Measurements from ENCODE around the gene ZBTB8OS. TPM values are rescaled to one million over a fixed set of nuclear protein-coding genes. Genes with fewer than 3 reads are reported as not detected.

ZBTB8OS gene
- total and polyA plus RNA-seq, 9 of the 15 experiments (the other 6 are each of a cell fraction or from before 2014, with no cell fraction given): 54.8 to 230 (median 107) TPM

GRCh38 chr1:32650248-32650751 lies at the start of gene ZBTB8OS (continued):
- no peak; the same call in 1 of the 2 replicates for TF ChIP-seq STAT6 (CRISPR knock-in tag; IDR thresholded peaks at IDR 0.05)
- TF ChIP-seq ZNF384 (IDR thresholded peaks at IDR 0.05; ENCODE audit: low read depth, low read length): 0 out of 2 replicates have a peak, but pooled peaks have one; percentile 14
- no peak for TF ChIP-seq MED1 (CRISPR knock-in tag; IDR thresholded peaks at IDR 0.05; ENCODE audit: borderline replicate concordance)
- no peak for TF ChIP-seq COPS2 (conservative IDR thresholded peaks at IDR 0.05)
- no peak for TF ChIP-seq SMAD2 (IDR thresholded peaks at IDR 0.05; ENCODE audit: low read depth, low read length)
- peak; percentile 97 for TF ChIP-seq GABPB1 (CRISPR knock-in tag; IDR thresholded peaks at IDR 0.05)
- TF ChIP-seq, protein P1, sequence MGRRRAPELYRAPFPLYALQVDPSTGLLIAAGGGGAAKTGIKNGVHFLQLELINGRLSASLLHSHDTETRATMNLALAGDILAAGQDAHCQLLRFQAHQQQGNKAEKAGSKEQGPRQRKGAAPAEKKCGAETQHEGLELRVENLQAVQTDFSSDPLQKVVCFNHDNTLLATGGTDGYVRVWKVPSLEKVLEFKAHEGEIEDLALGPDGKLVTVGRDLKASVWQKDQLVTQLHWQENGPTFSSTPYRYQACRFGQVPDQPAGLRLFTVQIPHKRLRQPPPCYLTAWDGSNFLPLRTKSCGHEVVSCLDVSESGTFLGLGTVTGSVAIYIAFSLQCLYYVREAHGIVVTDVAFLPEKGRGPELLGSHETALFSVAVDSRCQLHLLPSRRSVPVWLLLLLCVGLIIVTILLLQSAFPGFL (CRISPR knock-in tag; IDR thresholded peaks at IDR 0.05): no peak
- no peak for TF ChIP-seq TCF3 (CRISPR knock-in tag; IDR thresholded peaks at IDR 0.05)
- no peak for TF ChIP-seq BMI1 (IDR thresholded peaks at IDR 0.05; ENCODE audit: low read length)
- no peak for TF ChIP-seq ZNF316 (IDR thresholded peaks at IDR 0.05)
- peak; percentile 80 for TF ChIP-seq TAF1 (IDR thresholded peaks at IDR 0.05; ENCODE audit: control insufficient read depth, extremely low read depth, insufficient read depth, low read length, severe bottlenecking)
- TF ChIP-seq SAP30 (IDR thresholded peaks at IDR 0.05; ENCODE audit: borderline replicate concordance, insufficient read depth, low read depth, low read length, poor library complexity, severe bottlenecking): peak; percentile 62
- TF ChIP-seq MYNN (IDR thresholded peaks at IDR 0.05): no peak
- no peak for TF ChIP-seq MYNN (CRISPR knock-in tag; IDR thresholded peaks at IDR 0.05)
- TF ChIP-seq SMC3 (conservative IDR thresholded peaks at IDR 0.05; ENCODE audit: insufficient read depth, low read depth, low read length): no peak
- TF ChIP-seq, protein P2, sequence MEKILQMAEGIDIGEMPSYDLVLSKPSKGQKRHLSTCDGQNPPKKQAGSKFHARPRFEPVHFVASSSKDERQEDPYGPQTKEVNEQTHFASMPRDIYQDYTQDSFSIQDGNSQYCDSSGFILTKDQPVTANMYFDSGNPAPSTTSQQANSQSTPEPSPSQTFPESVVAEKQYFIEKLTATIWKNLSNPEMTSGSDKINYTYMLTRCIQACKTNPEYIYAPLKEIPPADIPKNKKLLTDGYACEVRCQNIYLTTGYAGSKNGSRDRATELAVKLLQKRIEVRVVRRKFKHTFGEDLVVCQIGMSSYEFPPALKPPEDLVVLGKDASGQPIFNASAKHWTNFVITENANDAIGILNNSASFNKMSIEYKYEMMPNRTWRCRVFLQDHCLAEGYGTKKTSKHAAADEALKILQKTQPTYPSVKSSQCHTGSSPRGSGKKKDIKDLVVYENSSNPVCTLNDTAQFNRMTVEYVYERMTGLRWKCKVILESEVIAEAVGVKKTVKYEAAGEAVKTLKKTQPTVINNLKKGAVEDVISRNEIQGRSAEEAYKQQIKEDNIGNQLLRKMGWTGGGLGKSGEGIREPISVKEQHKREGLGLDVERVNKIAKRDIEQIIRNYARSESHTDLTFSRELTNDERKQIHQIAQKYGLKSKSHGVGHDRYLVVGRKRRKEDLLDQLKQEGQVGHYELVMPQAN (IDR thresholded peaks at IDR 0.05; ENCODE audit: borderline replicate concordance): peak; percentile 80; the same call in 1 of the 2 replicates
- peak; percentile 23 to 30; a peak in 1 of 4 replicates for TF ChIP-seq KDM1A (IDR thresholded peaks at IDR 0.05)
- TF ChIP-seq, protein P3, sequence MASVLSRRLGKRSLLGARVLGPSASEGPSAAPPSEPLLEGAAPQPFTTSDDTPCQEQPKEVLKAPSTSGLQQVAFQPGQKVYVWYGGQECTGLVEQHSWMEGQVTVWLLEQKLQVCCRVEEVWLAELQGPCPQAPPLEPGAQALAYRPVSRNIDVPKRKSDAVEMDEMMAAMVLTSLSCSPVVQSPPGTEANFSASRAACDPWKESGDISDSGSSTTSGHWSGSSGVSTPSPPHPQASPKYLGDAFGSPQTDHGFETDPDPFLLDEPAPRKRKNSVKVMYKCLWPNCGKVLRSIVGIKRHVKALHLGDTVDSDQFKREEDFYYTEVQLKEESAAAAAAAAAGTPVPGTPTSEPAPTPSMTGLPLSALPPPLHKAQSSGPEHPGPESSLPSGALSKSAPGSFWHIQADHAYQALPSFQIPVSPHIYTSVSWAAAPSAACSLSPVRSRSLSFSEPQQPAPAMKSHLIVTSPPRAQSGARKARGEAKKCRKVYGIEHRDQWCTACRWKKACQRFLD (CRISPR knock-in tag; IDR thresholded peaks at IDR 0.05): no peak
- peak; percentile 97 for TF ChIP-seq BRD9 (IDR thresholded peaks at IDR 0.05; ENCODE audit: low read depth, partially characterized antibody)
- no peak for TF ChIP-seq PCBP1 (IDR thresholded peaks at IDR 0.05; ENCODE audit: low read depth, low read length, poor library complexity, severe bottlenecking)
